GM18526 (cell line): ENCODE data around the gene GSTK1.

Source experiments
- POLR2A ChIP-seq: IDR thresholded peaks from 3 replicates; pipeline ENCODE4 v1.6.1; 2011; ENCODE audit not compliant: insufficient read length; ENCODE audit errors: extremely low read depth

The GSTK1 gene

DNA sequence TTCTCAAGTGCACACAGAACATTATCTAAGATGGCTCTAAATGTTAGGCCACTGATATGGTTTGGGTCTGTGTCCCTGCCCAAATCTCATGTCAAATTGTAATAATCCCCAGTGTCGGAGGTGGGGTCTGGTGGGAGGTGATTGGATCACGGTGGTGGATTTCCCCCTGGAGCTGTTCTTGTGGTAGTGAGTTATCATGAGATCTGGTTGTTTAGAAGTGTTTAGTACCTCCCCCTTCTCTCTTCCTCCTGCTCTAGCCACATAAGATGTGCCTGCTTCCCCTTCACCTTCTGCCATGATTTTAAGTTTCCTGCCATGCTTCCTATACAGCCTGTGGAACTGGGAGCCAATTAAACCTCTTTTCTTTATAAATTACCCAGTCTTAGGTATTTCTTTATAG lies 11.2 kb upstream of the GSTK1 start:
- no peak for TF ChIP-seq POLR2A

- no peak for TF ChIP-seq POLR2A
Measured at GRCh38 chr7:143255564-143255963, 7.7 kb upstream of the GSTK1 start.

DNA sequence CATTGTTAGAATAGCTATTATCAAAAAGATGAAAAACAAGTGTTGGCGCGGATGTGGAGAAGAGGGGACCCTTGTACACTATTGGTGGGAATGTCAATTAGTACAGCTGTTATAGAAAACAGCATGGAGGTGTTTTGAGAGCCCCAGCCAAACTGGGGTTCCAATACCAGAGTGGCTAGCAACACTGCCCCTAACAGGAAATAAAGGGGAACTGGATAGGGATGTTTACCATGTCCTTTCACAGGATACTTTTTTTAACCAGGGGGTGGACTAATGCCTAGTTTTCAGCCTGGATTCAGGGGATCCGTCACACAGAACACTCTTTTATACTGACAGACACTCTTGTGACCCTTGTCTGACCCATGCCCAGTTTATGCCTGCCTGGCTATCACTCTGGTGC lies 6.9 kb upstream of the GSTK1 start:
- TF ChIP-seq POLR2A: no peak

DNA sequence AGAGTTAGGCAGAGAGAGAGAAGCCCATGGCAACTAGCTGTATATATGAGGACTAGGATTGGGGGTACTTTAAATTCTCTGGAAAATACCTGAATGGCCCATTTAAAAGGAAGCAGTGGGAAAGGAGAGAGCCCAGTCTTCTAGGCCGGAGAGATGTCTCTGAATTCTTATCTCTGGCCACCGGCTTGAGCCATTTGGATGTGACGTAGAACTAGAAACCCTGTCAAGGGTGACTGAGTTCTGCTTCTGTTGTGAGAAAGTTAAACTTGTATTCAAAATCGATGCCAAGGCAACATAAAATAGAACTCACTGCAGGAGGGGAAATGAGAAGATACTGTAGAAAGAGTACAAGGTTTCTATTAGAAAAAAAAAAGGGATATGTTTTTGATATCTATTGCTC lies 6.3 kb upstream of the GSTK1 start:
- no peak for TF ChIP-seq POLR2A

DNA sequence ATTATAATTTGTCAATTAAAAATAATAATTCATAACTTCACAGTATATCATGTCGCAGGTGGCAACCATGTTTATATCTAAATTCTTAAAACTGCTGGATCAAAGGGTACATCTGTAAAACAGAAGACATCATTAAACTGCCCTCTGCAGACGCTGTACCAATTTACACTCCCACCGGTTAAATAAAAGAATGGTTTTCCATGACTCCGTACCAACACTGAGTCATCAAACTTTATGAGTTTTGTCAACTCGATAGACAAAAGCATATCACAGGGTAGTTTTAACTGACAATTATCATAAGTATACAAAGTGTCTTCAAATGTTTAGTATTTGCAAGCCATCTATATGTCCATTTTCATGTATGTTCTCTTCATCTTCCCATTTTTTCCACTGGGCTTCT lies 5.7 kb upstream of the GSTK1 start:
- no peak for TF ChIP-seq POLR2A

- TF ChIP-seq POLR2A: no peak
Measured at GRCh38 chr7:143258831-143259230, 4.4 kb upstream of the GSTK1 start.

DNA sequence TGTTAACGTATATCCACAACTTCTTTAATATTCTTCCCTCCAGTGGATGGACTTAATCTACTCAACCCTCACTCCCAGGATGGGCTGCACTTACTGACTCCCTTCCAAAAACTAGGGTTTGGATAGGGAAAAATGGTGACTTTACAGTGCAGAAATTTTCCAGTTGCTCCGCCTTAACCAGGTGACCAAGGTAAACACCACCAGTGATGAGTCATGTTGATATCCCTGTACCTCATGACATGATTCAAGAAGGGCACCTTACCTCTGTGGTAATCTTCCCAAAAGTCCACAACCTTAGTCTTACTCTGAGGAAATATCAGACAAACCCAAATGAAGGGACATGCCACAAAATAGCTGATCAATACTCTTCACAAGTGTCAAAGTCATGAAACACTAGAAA lies 3.5 kb upstream of the GSTK1 start:
- TF ChIP-seq POLR2A: no peak

DNA sequence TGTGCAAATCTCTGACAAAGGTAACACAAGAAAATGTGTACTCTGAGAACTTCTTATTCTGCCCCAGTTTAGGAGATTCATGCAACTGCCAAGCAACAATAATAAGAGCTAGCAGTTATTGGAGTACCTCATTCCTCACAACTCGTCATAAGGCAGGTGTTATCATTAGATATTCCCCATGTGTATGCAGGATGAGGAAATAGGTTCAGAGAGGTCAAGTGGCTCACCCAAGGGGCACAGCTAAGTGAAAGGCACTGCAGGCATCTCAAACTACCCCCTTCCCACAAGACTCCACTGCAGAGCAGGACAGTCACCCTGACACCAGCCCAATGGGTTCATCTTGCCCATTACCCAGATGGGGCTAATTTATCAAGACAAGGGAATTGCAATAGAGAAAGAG lies 1.3 kb upstream of the GSTK1 start:
- TF ChIP-seq POLR2A: no peak

- no peak for TF ChIP-seq POLR2A
Measured at GRCh38 chr7:143265017-143265693, 1.9 kb downstream of the GSTK1 start.

DNA sequence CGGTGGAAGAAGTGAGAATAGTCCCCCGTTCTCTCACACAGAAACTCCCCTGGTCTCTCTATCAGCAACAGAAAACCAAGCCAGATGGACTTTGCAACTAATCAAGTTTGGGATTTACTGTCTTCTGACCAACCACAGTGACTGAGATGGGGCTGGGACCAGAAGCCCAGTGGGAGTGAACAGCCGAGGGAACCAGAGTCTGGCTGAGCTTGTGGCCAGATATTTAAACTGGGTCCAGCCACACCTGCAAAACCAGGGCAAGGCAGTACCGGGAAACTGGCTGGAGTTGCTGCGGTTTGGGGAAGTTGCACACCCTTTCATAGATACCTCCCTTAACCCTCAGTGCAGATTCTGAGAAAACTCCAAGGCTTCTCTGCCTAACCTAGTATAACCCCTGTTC lies 6.0 kb downstream of the GSTK1 start:
- no peak for TF ChIP-seq POLR2A

GRCh38 chr7:143271240-143271639 lies 8.0 kb downstream of the GSTK1 start:
- TF ChIP-seq POLR2A: no peak

DNA sequence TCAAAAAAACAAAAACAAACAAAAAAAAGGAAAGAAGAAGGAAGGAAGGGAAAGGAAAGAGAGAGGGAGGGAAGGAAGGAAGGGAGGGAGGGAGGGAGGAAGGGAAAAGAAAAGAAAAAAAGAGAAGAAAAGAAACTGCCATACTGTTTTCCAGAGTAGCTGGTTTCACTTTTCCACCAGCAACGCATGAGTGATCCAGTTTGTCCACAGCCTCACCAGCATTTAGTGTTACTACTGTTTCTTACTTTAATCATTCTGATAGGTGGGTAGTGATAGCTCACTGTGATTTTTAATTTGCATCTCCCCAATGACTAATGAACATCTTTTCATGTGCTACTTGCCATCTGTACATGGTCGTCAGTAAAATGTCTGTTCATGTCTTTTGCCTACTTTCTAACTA lies 9.6 kb downstream of the GSTK1 start:
- no peak for TF ChIP-seq POLR2A

DNA sequence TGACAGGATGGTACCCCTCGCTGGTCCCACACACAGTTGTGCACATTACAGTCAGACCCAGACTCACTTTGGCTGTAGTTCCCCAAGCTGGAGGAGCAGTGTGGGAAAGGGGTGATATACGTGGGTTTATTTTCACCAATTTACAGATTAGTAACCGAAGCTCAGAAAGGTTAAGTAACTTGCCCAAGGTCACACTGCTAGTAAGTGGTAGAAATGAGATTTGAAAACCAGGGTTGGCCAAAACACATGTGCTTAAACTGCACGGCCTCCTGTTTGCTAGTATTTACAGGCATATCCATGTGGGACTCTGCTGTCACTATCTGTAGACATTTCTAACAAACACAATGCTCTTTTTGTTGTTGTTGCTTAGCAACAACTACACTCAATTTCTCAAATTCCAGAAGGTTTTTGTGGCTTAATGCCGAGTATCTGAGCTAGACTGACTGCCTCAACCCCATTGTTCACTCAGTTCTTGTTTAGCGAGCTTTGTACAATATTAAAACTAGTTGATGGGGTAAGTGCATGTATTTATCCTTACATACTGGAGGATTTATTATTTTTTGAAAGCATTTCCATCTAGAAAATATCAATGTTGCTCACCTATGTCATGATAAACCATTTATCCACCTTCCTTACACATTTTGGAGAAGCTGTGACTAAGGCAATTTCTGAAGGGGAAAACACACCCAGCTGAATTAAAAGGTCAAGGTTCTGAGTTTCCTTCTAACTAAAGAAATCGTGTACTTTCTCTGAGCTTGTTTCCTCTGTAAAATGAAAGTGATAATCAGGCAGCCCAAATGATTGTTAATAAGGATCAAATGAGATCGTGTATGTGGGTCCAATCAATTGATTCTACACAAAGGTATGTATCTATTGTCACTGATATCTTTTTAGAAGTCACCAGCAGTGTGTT lies 16.2 kb downstream of the GSTK1 start:
- TF ChIP-seq POLR2A: no peak

- TF ChIP-seq POLR2A: no peak
Measured at GRCh38 chr7:143280160-143280559, 16.9 kb downstream of the GSTK1 start.

DNA sequence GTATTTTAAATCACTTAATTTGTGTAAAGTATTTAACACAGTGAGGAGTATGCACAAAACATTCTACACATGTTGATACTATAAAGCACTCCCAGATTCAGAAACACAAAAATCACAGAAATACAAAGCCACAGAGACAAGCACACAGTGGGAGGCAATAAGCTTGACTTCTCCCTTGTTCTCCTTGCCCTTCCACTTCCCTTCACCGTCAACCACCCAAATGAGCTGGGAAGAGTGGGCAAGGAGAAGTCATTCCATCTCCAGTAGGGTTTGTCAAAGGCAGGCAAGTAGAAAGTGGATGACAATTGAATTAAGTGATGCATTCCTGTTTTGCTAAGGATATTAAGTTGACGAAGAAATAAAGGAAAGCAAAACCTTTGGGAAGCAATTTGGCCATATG lies 17.3 kb downstream of the GSTK1 start:
- TF ChIP-seq POLR2A: no peak

DNA sequence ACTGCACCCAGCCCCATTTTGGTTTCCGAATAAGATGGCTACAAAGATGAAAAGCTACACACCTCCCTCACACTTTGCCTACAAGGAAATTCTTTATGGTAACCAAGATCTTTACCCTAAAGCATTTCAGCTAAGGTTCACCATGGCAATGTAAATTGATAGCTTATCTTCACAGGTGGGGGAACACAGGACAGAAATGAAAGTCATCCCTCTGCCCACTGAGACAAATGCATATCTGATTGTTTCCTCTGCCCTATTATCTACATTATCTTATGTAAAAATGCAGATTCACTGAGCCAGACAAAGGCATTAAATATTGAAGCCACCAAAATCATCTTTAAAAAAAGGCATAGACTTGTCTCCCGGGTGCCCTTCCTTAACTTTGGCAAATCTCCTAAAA lies 18.3 kb downstream of the GSTK1 start:
- TF ChIP-seq POLR2A: no peak
